Uterus (tissue), 4 donors: ENCODE measurements around the gene XPNPEP3. TPM values are rescaled to one million over a fixed set of nuclear protein-coding genes. Genes with fewer than 3 reads are reported as not detected.
A peak's percentile ranks its signal among the peaks of the same experiment; 100 is the strongest.
"Not testable (repeated sequence)": the region's sequence is repeated elsewhere in the genome, so short reads cannot be mapped to it uniquely, and the experiment has no call there.

Experiments
- DNase-seq, 2 donors: peaks; one replicate each; pipeline ENCODE4 v3.0.0-alpha.2; 2019 to 2020
- H3K27ac ChIP-seq, 2 donors: fragments of 200-600 bp; sonication (generic); 1 replicate in 1 of 2; 2 replicates in 1 of 2; pipeline ENCODE4 v1.5.1; 2016 to 2018
- H3K27me3 ChIP-seq, 2 donors: fragments of 200-600 bp; sonication (generic); one replicate each; pipeline ENCODE4 v1.5.1; 2018 to 2019; ENCODE audit warnings: control low read depth in 1 of 2
- H3K36me3 ChIP-seq, 2 donors: fragments of 200-600 bp; sonication (generic); one replicate each; pipeline ENCODE4 v1.5.1; 2019; ENCODE audit warnings: control low read depth in 1 of 2
- H3K4me1 ChIP-seq, 2 donors: fragments of 200-600 bp; sonication (generic); one replicate each; pipeline ENCODE4 v1.5.1; 2018 to 2019; ENCODE audit warnings: control low read depth in 1 of 2
- H3K4me3 ChIP-seq, 2 donors: fragments of 200-600 bp; sonication (generic); 1 replicate in 1 of 2; 2 replicates in 1 of 2; pipeline ENCODE4 v1.5.1; 2018 to 2019; ENCODE audit warnings: mild to moderate bottlenecking in 1 of 2
- H3K9me3 ChIP-seq, 2 donors: fragments of 200-600 bp; sonication (generic); one replicate each; pipeline ENCODE4 v1.5.1; 2019; ENCODE audit warnings: control low read depth in 1 of 2
- CTCF ChIP-seq, 4 experiments: fragments of 200-600 bp in 2 of 4; fragments of 450-650 bp in 2 of 4; sonication (generic) in 2 of 4; IDR thresholded peaks; one replicate each; pipeline ENCODE4 v1.5.1; 2016 to 2019; ENCODE audit warnings: antibody characterized with exemption in 4 of 4, mild to moderate bottlenecking in 2 of 4, moderate library complexity in 1 of 4
- POLR2A ChIP-seq, 2 donors: fragments of 450-650 bp; IDR thresholded peaks; one replicate each; pipeline ENCODE4 v1.6.1; 2016; ENCODE audit warnings: antibody characterized with exemption in 2 of 2, mild to moderate bottlenecking in 1 of 2, moderate library complexity in 1 of 2
- intact Hi-C: fragments of 100-400 bp; cut with DNase I; formaldehyde crosslinking; loops from one replicate; pipeline ENCODE4 v1.15.1; 2023; ENCODE audit warnings: low total_unique reads
- total RNA-seq, 4 donors: library from RNA; depleted of rRNA in 3 of 4; stranded (reverse); fragments of >200 nt in 3 of 4; gene quantifications; one replicate each; pipeline versions ENCODE4 v1.1.0 to v1.2.4, GENCODE V29; 2014 to 2023
- donor health status: DM: yes; HTN: yes; CAD: no.

The XPNPEP3 gene
- total RNA-seq, 4 donors from 2014 or later, result 1.5 to 25.6 (median 8.0) TPM

- no peaks in the 10 kb centered on the region for H3K27me3 ChIP-seq
- TF ChIP-seq CTCF (IDR thresholded peaks at IDR 0.05), result peak; percentile 22 to 72 (median 55)
- TF ChIP-seq POLR2A (IDR thresholded peaks at IDR 0.05), result no peak
- H3K27ac ChIP-seq, result peak overlapping the region in 1 of 2 donors; percentile 10
- intact Hi-C loops, result no loop called here
- H3K4me1 ChIP-seq, result no peaks in the 10 kb centered on the region
- H3K36me3 ChIP-seq, result no peaks in the 10 kb centered on the region
- H3K4me3 ChIP-seq, result no peak overlapping the region
- no peaks in the 10 kb centered on the region for H3K9me3 ChIP-seq
- DNase-seq, result no peak
Measured at GRCh38 chr22:40898850-40899357, 42.0 kb downstream of the XPNPEP3 start.

GRCh38 chr22:40904101-40904500 is 47.2 kb downstream of the XPNPEP3 start:
- TF ChIP-seq CTCF (IDR thresholded peaks at IDR 0.05) (no peak), POLR2A (IDR thresholded peaks at IDR 0.05) (no peak)
- Histone ChIP-seq H3K27ac (no peak overlapping the region), H3K9me3 (no peaks in the 10 kb centered on the region), H3K27me3 (no peaks in the 10 kb centered on the region), H3K4me1 (no peaks in the 10 kb centered on the region), H3K36me3 (no peaks in the 10 kb centered on the region), H3K4me3 (no peak overlapping the region)
- intact Hi-C loops, result no loop called here
- DNase-seq, result no peak

GRCh38 chr22:40908895-40909294 is 51.9 kb downstream of the XPNPEP3 start:
- no peaks in the 10 kb centered on the region for H3K9me3 ChIP-seq
- TF ChIP-seq POLR2A (IDR thresholded peaks at IDR 0.05) (no peak), CTCF (IDR thresholded peaks at IDR 0.05) (no peak)
- DNase-seq, result no peak
- no peak overlapping the region for H3K27ac ChIP-seq
- no peaks in the 10 kb centered on the region for H3K4me1 ChIP-seq
- H3K4me3 ChIP-seq, result no peak overlapping the region
- intact Hi-C loops, result no loop called here
- no peaks in the 10 kb centered on the region for H3K27me3 ChIP-seq
- no peaks in the 10 kb centered on the region for H3K36me3 ChIP-seq

GRCh38 chr22:40911772-40912171 is 54.8 kb downstream of the XPNPEP3 start:
- TF ChIP-seq CTCF (IDR thresholded peaks at IDR 0.05), result no peak
- TF ChIP-seq POLR2A (IDR thresholded peaks at IDR 0.05), result no peak
- Histone ChIP-seq H3K4me1 (no peaks in the 10 kb centered on the region), H3K27ac (no peak overlapping the region), H3K36me3 (no peaks in the 10 kb centered on the region), H3K9me3 (no peaks in the 10 kb centered on the region), H3K27me3 (no peaks in the 10 kb centered on the region), H3K4me3 (no peak overlapping the region)
- intact Hi-C loops, result no loop called here
- no peak for DNase-seq

- H3K4me1 ChIP-seq, H3K36me3 ChIP-seq, H3K27me3 ChIP-seq, H3K27ac ChIP-seq, H3K4me3 ChIP-seq, H3K9me3 ChIP-seq, intact Hi-C loops, DNase-seq: not testable (repeated sequence)
Measured at GRCh38 chr22:40912987-40913386, 56.0 kb downstream of the XPNPEP3 start.

GRCh38 chr22:40919446-40919845 is 62.5 kb downstream of the XPNPEP3 start:
- intact Hi-C loops, result no loop called here
- no peaks in the 10 kb centered on the region for H3K27me3 ChIP-seq
- peaks cover 0 to 5% of the 10 kb centered on the region in 2 donors for H3K4me1 ChIP-seq
- no peak for DNase-seq
- TF ChIP-seq CTCF (IDR thresholded peaks at IDR 0.05) (no peak), POLR2A (IDR thresholded peaks at IDR 0.05) (no peak)
- no peaks in the 10 kb centered on the region for H3K36me3 ChIP-seq
- no peak overlapping the region for H3K27ac ChIP-seq
- no peaks in the 10 kb centered on the region for H3K9me3 ChIP-seq
- H3K4me3 ChIP-seq, result no peak overlapping the region
